GM12875 (cell line): ENCODE results near the gene RC3H2.
A peak's percentile ranks its signal among the peaks of the same experiment; 100 is the strongest.
"Not testable (repeated sequence)": the region's sequence is repeated elsewhere in the genome, so short reads cannot be mapped to it uniquely, and the experiment has no call there.

ENCODE experiments used
- H3K4me3 ChIP-seq: one replicate; pipeline ENCODE4 v1.5.1; 2011; ENCODE audit warnings: low read depth, low read length, control low read depth
- TF ChIP-seq, protein P1 (sequence below): IDR thresholded peaks from 2 replicates; pipeline ENCODE4 v1.5.1; 2011; ENCODE audit warnings: low read depth, mild to moderate bottlenecking, control low read depth, inconsistent platforms, low read length, moderate library complexity, borderline replicate concordance; ENCODE audit not compliant: insufficient read depth

RC3H2 gene

DNA sequence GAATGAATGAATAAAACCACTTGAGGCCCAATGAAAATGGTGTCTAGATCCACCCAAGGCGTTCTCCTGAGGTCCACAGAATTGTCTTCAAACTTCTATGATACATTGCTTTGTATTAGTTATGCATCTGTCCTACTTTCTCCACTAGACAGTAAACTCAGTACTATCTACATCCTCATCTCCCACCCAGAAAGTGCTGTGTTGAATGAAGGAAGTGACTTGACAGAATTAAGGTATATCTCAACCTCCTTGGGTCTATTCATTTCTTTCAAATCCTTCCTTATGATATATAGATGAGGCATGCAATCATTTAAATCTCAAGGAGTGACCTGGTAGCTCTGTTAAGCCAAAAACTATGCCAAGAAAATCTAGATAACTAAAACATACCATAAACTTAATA lies 61.0 kb downstream of the RC3H2 start:
- no peak overlapping the region for H3K4me3 ChIP-seq

DNA sequence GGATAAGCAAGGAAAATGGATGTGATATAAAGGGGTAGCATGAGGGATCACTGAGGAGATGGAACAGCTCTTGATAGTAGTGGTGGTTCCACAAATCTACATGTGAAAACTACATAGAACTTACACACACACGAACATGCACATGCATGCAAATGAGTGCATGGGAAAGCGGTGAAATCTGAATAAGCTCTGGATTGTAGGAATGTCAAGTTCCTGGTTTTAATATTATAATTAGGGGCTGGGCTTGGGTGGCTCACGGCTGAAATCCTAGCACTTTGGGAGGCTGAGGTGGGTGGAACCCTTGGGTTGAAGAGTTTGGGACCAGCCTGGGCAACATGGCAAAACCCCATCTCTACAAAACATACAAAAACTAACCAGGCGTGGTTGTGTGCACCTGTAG lies 63.7 kb downstream of the RC3H2 start:
- TF ChIP-seq, protein P1, sequence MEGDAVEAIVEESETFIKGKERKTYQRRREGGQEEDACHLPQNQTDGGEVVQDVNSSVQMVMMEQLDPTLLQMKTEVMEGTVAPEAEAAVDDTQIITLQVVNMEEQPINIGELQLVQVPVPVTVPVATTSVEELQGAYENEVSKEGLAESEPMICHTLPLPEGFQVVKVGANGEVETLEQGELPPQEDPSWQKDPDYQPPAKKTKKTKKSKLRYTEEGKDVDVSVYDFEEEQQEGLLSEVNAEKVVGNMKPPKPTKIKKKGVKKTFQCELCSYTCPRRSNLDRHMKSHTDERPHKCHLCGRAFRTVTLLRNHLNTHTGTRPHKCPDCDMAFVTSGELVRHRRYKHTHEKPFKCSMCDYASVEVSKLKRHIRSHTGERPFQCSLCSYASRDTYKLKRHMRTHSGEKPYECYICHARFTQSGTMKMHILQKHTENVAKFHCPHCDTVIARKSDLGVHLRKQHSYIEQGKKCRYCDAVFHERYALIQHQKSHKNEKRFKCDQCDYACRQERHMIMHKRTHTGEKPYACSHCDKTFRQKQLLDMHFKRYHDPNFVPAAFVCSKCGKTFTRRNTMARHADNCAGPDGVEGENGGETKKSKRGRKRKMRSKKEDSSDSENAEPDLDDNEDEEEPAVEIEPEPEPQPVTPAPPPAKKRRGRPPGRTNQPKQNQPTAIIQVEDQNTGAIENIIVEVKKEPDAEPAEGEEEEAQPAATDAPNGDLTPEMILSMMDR = no peak
- H3K4me3 ChIP-seq = no peak overlapping the region

More for the DNA sequence above, 61.0 kb downstream of the RC3H2 start:
- TF ChIP-seq, protein P1 = no peak

DNA sequence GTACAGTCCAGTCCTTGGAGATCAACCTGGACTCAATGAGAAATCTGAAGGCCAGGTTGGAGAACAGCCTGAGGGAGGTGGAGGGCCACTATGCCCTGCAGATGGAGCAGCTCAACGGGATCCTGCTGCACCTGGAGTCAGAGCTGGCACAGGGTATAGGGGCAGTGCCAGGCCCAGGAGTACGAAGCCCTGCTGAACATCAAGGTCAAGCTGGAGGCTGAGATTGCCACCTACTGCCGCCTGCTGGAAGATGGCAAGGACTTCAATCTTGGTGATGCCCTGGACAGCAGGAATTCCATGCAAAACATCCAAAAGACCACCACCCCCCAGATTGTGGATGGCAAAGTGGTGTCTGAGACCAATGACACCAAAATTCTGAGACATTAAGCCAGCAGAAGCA lies 66.7 kb downstream of the RC3H2 start:
- TF ChIP-seq, protein P1 = peak; percentile 12; the same call in 1 of the 2 replicates
- H3K4me3 ChIP-seq = not testable (repeated sequence)

DNA sequence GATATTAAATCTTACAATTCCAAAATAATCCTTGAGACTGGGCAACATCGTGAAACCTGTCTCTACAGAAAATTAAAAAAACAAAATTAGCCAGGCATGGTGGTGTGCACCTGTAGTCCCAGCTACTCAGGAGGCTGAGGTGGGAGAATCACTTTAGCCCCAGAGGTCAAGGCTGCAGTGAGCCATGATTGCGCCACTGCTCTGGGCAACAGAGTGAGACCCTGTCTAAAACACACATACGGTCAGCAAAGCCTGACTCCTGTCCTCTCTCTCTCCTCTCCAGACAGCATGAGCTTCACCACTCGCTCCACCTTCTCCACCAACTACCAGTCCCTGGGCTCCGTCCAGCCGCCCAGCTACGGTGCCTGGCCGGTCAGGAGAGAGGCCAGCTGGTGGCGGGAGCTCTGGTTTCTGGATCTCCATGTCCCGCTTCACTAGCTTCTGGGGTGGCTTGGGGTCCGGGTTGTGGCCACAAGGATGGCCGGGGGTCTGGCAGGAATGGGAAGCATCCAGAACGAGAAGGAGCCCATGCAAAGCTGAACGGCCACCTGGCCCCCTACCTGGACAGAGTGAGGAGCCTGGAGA lies 67.8 kb downstream of the RC3H2 start:
- TF ChIP-seq, protein P1 = no peak
- no peak overlapping the region for H3K4me3 ChIP-seq

DNA sequence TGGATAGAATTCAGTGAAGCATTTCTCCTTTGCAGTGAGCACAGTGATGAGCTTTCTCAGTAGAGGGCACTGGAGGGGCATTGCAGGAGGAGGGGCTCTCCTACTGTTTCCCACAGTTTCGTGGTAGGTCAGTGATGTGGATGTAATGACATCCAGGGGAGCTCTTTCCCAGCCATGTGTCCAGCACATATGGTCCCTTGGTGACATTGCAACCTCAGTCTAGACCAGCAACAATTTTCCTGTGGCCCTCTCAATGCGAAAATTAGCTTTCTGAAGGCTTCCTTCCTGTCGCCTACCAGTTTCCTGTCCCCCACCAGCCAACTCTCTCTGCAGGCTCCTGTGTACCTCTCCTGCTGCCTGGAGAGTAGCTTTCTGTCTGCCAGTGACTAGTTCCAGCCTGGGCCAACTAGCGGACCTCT lies 69.8 kb downstream of the RC3H2 start:
- TF ChIP-seq, protein P1 = no peak
- no peak overlapping the region for H3K4me3 ChIP-seq

DNA sequence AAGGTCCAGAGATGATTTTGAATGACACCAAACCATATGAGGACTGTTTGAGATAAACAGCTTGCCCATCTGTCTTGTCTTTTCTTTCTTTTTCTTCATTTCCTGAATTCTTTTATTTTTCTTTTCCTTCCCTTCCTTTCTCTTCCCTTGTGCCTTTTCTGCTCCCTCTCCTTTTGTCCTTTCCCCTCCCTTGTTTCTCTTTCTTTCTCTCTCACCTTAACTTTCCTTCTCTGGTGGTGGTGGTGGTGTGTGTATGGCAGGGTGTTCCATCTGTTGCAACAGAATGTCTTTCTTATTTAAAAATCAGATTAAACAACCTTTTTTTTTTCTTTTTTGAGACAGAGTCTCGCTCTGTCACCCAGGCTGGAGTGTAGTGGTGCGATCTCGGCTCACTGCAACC lies 73.0 kb downstream of the RC3H2 start:
- no peak overlapping the region for H3K4me3 ChIP-seq
- TF ChIP-seq, protein P1 = no peak

DNA sequence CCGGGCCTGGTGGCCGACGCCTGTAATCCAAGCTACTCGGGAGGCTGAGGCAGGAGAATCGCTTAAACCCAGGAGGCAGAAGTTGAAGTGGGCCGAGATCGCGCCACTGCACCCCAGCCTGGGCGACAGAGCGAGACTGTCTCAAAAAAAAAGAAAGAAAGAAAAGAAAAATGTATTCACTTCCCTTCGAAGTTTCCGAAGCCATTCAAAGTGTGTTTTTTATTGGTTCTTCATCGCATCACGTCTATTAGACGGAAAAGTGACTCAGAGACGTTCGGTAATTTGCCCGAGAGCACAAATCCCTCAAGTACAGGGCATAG lies 76.2 kb downstream of the RC3H2 start:
- H3K4me3 ChIP-seq = peak overlapping the region; percentile 98

DNA sequence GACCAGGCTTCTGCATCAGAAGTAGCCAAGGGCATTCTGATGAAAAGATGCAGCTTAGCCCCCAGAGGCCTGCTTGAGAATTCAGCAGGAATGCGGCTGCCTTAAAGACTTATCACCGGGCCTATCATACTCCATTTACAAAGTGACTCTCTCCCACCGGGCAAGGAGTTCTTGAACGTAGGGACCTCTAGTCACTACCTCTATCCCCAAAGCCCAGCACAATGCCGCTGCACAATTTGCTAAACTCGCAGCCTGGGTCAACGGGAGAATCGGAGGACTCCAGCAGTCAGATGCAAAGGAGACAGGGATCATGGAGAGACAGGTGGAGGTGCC lies 77.4 kb downstream of the RC3H2 start:
- H3K4me3 ChIP-seq = peak overlapping the region; percentile 98
- TF ChIP-seq, protein P1 = no peak
